ENCODE measurements around the gene PAX9.
"Not testable (repeated sequence)": the region's sequence is repeated elsewhere in the genome, so short reads cannot be mapped to it uniquely, and the experiment has no call there.

Gene PAX9

GRCh38 chr14:36674659-36675058 lies 13.0 kb downstream of the PAX9 start:
- DNase-seq (ENCODE audit: insufficient read length, low spot score) (no peak), FAIRE-seq (no peak)
- no peak for TF ChIP-seq POLR2A (IDR thresholded peaks at IDR 0.05; ENCODE audit: low read depth, low read length)

- DNase-seq (ENCODE audit: insufficient read length, low spot score) (no peak), FAIRE-seq (no peak)
- TF ChIP-seq POLR2A (IDR thresholded peaks at IDR 0.05; ENCODE audit: low read depth, low read length): no peak
These were observed 13.9 kb downstream of the PAX9 start for GRCh38 chr14:36675581-36675980.

DNA sequence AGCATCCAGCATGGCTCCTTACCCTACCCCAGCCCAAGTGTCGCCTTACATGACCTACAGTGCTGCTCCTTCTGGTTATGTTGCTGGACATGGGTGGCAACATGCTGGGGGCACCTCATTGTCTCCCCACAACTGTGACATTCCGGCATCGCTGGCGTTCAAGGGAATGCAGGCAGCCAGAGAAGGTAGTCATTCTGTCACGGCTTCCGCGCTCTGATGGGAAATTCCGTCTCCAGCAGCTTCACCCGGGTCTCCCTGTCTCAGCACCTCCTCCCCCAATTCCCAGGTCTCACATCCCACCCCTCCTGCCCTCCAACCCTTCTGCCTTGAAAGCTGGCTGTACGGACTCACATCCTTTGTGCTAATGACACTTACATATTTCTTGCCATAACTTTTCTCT lies 14.6 kb downstream of the PAX9 start:
- TF ChIP-seq POLR2A (IDR thresholded peaks at IDR 0.05; ENCODE audit: low read depth, low read length): no peak
- no peak for DNase-seq (ENCODE audit: insufficient read length, low spot score)
- FAIRE-seq: no peak

DNA sequence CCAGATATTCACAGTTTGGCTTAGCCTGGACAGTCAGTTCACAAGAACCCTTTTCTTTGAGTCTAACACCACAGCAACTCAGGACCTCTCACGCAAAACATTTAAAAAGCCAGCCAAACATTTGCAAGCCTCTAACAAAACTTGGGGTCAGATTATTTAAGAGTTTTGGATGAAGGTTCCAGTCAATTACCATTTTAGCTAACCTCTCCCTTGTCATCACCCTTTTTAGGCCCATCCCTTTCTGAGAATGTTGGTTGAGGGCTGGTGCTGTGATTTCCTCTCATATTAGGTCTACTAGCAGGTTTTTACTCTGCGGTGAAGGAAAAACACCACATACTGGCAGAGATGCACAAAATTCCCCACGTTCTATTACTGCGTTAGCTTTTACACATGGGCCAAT lies 20.7 kb downstream of the PAX9 start:
- DNase-seq (ENCODE audit: insufficient read length, low spot score) (no peak), FAIRE-seq (no peak)
- no peak for TF ChIP-seq POLR2A (IDR thresholded peaks at IDR 0.05; ENCODE audit: low read depth, low read length)

- DNase-seq (ENCODE audit: insufficient read length, low spot score) (no peak), FAIRE-seq (no peak)
- TF ChIP-seq POLR2A (IDR thresholded peaks at IDR 0.05; ENCODE audit: low read depth, low read length): no peak
These were observed 21.5 kb downstream of the PAX9 start for GRCh38 chr14:36683083-36683724.

DNA sequence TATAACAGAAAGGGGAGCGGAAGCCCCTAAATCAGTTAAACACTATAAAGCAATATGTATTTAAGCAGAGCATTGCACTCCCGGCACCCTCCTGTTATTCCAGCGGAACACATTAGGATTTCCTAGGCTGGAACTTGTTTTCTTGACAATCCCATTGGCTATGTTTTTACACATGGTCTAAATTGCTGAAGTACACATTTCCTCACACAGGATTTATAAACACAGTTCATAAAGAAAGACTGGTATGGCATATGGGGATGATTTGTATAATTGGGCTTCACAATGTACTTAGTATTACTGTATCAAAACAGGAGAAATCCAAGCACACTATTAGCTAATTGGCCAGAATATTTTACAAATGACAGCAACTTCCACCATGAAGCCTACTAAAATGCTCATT lies 23.3 kb downstream of the PAX9 start:
- no peak for TF ChIP-seq POLR2A (IDR thresholded peaks at IDR 0.05; ENCODE audit: low read depth, low read length)
- FAIRE-seq (no peak), DNase-seq (ENCODE audit: insufficient read length, low spot score) (no peak)

DNA sequence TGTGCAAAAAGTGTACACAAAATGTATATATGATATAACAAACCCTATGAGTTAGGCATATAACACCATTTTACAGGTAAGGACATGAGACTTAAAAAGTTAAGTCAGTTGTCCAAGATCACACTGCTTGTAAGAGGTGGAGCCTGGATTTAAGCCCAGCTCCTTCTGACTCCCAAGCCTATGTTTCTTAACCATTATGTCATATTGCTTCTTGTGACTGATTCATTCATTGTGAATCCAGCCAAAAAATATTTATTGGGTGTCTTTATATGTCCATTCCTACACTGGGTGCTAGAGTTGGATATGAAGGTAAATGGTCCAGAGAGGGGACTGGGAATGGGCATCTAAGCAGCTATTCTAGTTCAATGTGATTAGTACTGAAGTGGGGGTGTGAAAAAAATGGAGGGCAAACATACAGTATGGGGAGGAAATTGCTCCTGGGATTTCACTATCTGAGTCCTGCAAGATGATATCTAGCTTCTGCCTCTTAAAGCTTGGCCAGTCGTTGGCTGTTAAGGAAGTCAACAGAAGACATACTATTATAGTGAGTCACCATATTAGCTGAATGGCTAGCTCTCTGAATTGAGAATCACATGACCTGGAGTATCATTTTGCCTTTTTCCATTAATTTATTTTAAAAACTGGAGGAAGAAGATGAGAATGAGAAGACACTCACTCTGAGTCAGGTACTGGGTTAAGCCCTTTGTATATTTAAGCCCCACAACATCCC lies 28.8 kb downstream of the PAX9 start:
- FAIRE-seq (no peak), DNase-seq (ENCODE audit: insufficient read length, low spot score) (no peak)
- no peak for TF ChIP-seq POLR2A (IDR thresholded peaks at IDR 0.05; ENCODE audit: low read depth, low read length)

DNA sequence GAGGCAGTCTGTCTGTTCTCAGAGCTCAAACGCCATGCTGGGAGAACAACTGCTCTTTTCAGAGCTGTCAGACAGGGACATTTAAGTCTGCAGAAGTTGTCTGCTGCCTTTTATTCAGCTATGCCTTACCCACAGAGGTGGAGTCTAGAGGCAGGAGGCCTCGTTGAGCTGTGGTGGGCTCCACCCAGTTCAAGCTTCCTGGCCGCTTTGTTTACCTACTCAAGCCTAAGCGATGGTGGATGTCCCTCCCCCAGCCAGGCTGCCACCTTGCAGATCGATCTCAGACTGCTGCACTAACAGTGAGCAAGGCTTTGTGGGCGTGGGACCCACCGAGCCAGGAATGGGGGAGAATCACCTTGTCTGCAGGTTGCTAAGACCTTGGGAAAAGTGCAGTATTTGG lies 37.8 kb downstream of the PAX9 start:
- FAIRE-seq; DNase-seq (ENCODE audit: insufficient read length, low spot score): not testable (repeated sequence)

DNA sequence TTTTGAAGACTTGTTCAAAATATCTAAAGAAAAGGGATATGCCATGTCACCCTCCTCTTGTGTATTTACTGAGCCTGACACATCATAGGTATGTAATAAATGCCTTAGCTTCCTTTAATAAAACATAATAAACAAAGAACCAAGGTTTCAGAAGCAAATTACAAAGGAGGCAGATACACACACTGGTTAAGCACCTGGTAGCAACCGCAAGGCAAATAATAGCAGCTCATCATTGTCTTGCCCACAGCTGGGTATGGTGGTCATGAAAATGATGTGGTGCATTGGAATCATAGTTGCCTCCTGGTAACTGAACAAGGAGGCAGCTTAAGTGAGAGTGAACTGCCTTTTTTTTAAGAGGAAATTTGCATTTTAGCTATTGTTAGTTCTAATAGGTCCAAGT lies 39.0 kb downstream of the PAX9 start:
- DNase-seq (ENCODE audit: insufficient read length, low spot score): no peak

DNA sequence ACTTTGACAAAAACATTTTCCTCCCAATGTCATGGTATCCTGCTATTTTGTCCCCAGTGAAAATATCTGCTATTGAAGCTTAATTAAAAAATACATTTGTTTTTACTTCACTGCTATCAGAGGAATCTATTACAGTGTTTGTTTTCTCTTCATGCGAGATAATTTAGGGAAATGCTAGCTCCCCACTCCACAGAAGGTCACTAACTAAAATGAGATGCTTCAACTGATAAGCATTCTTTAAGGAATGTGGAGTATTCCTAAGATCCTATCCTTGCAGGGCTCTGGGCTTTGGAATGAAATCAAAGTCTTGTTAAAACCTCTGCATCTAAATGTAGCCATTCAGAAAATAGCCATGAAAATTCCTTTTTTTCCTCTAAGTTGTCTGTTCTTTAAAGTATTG lies 39.5 kb downstream of the PAX9 start:
- DNase-seq (ENCODE audit: insufficient read length, low spot score) (no peak), FAIRE-seq (no peak)
- TF ChIP-seq POLR2A (IDR thresholded peaks at IDR 0.05; ENCODE audit: low read depth, low read length): no peak

More for the DNA sequence above, 39.0 kb downstream of the PAX9 start:
- FAIRE-seq: no peak
- TF ChIP-seq POLR2A (IDR thresholded peaks at IDR 0.05; ENCODE audit: low read depth, low read length): no peak

DNA sequence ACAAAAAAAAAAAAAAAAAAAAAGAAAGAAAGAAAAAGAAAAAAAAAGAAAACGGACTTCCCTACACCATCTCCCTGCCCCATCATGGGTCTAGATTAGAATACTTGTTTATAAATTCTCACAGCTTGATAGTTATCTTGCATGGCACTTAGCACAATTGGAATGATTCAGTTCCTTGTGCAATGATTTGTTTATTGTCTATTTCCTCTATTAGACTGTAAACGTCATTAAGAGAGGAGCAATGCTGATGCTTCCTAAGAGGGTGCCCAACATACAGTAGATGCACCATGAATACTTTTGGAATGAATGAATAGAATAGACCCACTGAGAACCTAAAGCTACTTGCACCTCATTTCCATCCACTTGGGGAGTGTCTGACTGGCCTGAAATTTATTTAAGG lies 40.8 kb downstream of the PAX9 start:
- FAIRE-seq: no peak
- no peak for TF ChIP-seq POLR2A (IDR thresholded peaks at IDR 0.05; ENCODE audit: low read depth, low read length)
- no peak for DNase-seq (ENCODE audit: insufficient read length, low spot score)

- FAIRE-seq (no peak), DNase-seq (ENCODE audit: insufficient read length, low spot score) (no peak)
- no peak for TF ChIP-seq POLR2A (IDR thresholded peaks at IDR 0.05; ENCODE audit: low read depth, low read length)
These were observed 45.9 kb downstream of the PAX9 start for GRCh38 chr14:36707570-36707969.

DNA sequence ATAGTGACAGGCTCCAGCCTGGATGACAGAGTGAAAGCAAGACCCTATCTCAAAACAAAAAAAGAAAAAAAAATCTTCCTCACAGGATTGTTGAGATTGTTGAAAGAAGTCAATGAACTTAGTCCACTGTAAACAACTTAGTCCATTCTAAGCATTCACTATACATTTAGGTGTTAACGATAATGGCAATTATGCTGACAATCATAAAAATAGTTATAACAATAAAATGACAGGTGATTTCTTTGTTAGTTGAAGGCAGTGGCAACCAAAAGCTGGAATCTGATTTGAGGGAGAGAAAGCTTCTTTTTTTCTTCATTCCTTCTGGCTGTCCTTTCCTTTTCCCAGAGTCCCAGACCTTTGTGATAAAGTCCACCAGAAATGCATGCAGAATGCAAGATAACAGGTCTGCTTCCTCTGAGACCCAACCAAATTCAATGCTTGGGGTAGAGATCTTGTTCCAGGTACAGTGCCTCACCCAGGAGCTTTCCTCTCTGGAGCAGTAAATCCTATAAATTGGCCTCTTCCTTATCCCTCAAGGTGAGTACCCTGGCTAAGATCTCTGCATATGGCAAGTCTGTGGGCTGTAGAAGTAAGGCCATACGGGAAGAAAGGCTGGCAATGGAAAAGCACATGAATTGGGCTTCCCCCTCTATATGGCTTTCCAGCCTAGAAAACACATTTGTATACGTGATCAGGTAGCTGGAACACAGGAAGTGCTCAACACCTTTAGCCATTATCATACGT lies 52.5 kb downstream of the PAX9 start:
- no peak for TF ChIP-seq POLR2A (IDR thresholded peaks at IDR 0.05; ENCODE audit: low read depth, low read length)
- FAIRE-seq (no peak), DNase-seq (ENCODE audit: insufficient read length, low spot score) (no peak)

DNA sequence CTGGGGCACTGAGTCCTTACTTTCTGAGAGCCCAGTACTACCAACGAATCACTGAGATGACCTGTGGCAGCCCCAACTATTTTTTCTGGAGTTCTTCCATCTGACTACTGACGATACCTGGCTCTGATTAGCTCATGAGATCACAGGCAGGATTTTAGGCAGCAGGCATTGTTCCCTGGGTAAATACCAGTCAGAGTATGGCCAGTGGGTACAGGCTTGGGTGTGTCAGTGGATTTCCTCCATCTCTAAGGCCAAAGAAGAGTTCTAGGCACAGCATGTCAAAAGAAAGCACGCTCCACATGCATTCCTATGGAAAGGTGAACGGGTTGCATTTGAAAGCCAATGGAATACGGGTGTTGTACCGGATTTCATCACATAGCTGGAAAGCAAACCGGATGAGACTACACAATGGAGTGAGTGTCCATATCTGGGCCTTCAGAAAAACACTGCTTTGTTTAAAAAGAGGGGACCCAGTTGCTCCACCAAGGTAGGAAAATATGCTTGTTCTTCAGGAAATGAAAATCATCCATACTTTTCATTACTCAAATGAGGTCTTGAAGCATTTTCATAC lies 55.0 kb downstream of the PAX9 start:
- FAIRE-seq: no peak

More for the DNA sequence above, 55.0 kb downstream of the PAX9 start:
- no peak for TF ChIP-seq POLR2A (IDR thresholded peaks at IDR 0.05; ENCODE audit: low read depth, low read length)
- DNase-seq (ENCODE audit: insufficient read length, low spot score): no peak
